GM12865 (cell line): Measurements from ENCODE around the gene SH2D6.

Experiments
- DNase-seq: peaks from one replicate; pipeline ENCODE4 v3.0.0; 2010; ENCODE audit warnings: low read depth
- H3K4me3 ChIP-seq: 2 replicates; pipeline ENCODE4 v1.5.1; 2011; ENCODE audit warnings: mild to moderate bottlenecking, low read depth, low read length, control low read depth
- TF ChIP-seq, protein P1 (sequence below): IDR thresholded peaks from 2 replicates; pipeline ENCODE4 v1.5.1; 2011; ENCODE audit warnings: low read length, control low read depth, low read depth, inconsistent platforms; ENCODE audit not compliant: insufficient read depth; ENCODE audit errors: missing control alignments

Gene SH2D6

GRCh38 chr2:85430752-85431569 is 12.4 kb downstream of the SH2D6 start:
- no peak overlapping the region for H3K4me3 ChIP-seq
- DNase-seq: no peak
- TF ChIP-seq, protein P1, sequence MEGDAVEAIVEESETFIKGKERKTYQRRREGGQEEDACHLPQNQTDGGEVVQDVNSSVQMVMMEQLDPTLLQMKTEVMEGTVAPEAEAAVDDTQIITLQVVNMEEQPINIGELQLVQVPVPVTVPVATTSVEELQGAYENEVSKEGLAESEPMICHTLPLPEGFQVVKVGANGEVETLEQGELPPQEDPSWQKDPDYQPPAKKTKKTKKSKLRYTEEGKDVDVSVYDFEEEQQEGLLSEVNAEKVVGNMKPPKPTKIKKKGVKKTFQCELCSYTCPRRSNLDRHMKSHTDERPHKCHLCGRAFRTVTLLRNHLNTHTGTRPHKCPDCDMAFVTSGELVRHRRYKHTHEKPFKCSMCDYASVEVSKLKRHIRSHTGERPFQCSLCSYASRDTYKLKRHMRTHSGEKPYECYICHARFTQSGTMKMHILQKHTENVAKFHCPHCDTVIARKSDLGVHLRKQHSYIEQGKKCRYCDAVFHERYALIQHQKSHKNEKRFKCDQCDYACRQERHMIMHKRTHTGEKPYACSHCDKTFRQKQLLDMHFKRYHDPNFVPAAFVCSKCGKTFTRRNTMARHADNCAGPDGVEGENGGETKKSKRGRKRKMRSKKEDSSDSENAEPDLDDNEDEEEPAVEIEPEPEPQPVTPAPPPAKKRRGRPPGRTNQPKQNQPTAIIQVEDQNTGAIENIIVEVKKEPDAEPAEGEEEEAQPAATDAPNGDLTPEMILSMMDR: no peak

DNA sequence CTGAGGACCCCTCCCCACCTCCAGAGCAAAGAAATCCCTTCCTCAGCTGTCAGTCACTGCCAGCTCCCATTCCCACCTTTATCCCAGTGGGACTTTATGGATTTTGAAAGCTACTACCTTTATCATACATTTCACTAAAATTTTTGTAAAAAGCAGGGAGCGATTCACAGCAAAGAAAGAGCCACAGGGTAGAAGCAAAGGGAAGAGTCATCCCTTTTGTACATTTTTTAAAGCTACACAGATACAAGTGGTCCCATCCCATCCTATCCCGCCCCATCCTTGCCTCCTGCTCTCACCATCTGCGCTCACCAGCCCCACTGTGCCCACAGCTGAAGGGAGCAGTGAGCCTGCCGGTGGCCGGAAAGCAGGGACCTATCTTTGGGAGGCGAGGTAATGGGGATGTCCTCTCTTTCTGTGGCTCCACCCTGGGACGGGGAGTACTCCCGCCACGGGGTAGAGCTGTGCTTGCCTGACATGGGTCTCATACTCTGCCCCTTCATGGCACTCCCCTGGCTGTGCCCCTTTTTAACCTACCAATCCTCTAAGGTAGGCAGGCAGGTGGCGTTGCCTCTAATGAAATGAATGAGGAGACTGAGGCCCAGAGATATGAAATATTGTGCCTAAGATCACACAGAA is 13.2 kb downstream of the SH2D6 start:
- no peak for DNase-seq
- TF ChIP-seq, protein P1: no peak
- no peak overlapping the region for H3K4me3 ChIP-seq

GRCh38 chr2:85433511-85434089 is 15.1 kb downstream of the SH2D6 start:
- no peak overlapping the region for H3K4me3 ChIP-seq
- TF ChIP-seq, protein P1: no peak

GRCh38 chr2:85434696-85435095 is 16.2 kb downstream of the SH2D6 start:
- no peak for DNase-seq
- TF ChIP-seq, protein P1: no peak
- H3K4me3 ChIP-seq: no peak overlapping the region

More at GRCh38 chr2:85433511-85434089, 15.1 kb downstream of the SH2D6 start:
- no peak for DNase-seq

GRCh38 chr2:85435220-85435958 is 16.9 kb downstream of the SH2D6 start:
- TF ChIP-seq, protein P1: no peak
- no peak overlapping the region for H3K4me3 ChIP-seq
- no peak for DNase-seq

- H3K4me3 ChIP-seq: no peak overlapping the region
- TF ChIP-seq, protein P1: no peak
- DNase-seq: no peak
Observed at GRCh38 chr2:85435981-85436835, 17.7 kb downstream of the SH2D6 start.
